ENCODE results near the gene APLN. TPM values are rescaled to one million over a fixed set of nuclear protein-coding genes. Genes with fewer than 3 reads are reported as not detected.

The APLN gene
- total RNA-seq, 1 donor from 2014 or later = 2.2 TPM

DNA sequence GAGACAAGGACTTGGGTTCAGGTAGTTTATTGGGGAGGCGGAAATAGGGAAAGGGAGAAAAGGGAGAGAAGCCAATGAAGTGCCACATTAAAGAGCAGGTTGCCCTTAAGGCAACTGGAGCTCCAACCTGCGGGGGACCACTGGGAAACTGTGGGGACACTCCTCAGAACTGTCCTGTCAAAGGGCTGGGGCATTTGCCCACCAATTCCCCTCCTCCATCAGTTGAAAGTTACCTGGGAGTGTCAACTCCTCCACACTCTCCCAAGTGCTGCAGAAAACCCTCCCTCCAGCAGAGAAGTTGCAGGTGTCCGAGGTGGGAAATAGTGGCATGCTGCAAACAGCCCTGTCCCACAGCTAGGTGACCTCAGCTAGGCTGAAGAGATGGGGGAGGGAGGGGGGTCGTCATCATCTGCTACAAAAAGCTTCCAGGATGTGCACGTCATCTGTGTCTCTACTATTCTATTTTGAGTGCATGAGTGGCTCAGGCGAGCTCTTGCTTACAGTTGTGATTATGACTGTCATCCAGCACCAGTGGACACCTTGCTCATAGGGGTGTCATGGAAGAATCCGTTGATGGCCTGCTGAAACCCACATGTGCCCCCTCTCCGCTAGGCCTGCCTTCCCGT is 42.6 kb upstream of the APLN start:
- no peak overlapping the region for H3K4me3 ChIP-seq
- H3K36me3 ChIP-seq = no peaks in the 10 kb centered on the region
- TF ChIP-seq, protein P1, sequence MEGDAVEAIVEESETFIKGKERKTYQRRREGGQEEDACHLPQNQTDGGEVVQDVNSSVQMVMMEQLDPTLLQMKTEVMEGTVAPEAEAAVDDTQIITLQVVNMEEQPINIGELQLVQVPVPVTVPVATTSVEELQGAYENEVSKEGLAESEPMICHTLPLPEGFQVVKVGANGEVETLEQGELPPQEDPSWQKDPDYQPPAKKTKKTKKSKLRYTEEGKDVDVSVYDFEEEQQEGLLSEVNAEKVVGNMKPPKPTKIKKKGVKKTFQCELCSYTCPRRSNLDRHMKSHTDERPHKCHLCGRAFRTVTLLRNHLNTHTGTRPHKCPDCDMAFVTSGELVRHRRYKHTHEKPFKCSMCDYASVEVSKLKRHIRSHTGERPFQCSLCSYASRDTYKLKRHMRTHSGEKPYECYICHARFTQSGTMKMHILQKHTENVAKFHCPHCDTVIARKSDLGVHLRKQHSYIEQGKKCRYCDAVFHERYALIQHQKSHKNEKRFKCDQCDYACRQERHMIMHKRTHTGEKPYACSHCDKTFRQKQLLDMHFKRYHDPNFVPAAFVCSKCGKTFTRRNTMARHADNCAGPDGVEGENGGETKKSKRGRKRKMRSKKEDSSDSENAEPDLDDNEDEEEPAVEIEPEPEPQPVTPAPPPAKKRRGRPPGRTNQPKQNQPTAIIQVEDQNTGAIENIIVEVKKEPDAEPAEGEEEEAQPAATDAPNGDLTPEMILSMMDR (IDR thresholded peaks at IDR 0.05) = no peak
- DNase-seq (ENCODE audit: low spot score in 2 of 2) = no peak
- H3K4me1 ChIP-seq = peaks cover 0 to 5% of the 10 kb centered on the region in 2 donors
- intact Hi-C loops (cut with DNase I) = no loop called here
- no peaks in the 10 kb centered on the region for H3K9me3 ChIP-seq
- H3K27ac ChIP-seq = no peak overlapping the region
- no peaks in the 10 kb centered on the region for H3K27me3 ChIP-seq

DNA sequence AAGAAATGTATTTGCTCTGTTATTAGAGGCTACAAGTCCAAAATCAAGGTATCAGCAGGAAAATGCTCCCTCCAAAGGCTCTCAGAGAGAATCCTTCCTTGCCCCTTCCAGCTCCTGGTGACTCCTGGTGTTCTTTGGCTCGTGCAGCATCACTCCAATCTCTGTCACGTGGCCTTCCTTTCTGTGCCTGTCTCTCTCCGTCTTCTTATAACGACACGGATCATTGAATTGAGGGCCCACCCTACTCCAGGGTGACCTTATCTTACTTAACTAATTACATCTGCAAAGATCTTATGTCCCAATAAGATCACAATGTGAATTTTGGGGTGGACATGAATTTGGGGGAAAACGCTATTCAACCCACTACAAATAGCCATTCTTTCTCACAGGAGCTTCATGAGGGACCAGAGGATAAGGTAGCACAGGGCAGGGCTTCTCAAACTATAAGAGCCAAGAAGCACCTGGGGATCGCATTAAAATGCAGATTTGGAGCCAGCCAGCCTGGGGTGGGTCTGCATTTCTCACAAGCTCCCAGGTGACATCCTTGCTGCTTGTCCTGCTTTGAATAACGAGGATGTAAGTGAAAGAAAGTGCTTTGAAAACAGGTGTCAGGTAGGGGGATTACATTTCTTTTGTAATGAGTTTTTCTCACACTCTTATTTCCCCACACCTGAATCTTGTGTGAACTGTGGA is 41.9 kb upstream of the APLN start:
- Histone ChIP-seq H3K27ac (no peak overlapping the region), H3K36me3 (no peaks in the 10 kb centered on the region), H3K9me3 (no peaks in the 10 kb centered on the region), H3K4me3 (no peak overlapping the region), H3K27me3 (no peaks in the 10 kb centered on the region), H3K4me1 (peaks cover 0 to 5% of the 10 kb centered on the region in 2 donors)
- DNase-seq (ENCODE audit: low spot score in 2 of 2) = no peak
- TF ChIP-seq, protein P1 (IDR thresholded peaks at IDR 0.05) = no peak
- intact Hi-C loops (cut with DNase I) = no loop called here

DNA sequence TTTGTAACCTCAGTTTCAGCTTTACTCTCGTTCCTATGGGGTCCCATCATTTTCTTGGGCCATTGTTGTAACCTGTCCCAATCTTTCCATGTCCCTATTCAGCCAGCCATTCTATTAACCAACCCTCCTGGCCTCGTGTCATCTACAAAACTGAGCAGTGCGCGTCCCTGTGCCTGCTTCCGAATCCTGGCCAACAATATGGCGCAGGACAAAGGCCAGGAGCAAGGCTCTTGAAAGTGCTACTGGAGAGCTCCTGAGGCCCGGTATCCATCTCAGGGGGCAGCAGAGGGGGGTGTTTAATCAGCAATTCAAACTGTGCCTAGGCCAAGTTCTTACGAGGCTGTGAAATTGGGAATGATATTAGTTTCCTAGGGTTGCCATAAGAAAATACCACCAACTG is 41.2 kb upstream of the APLN start:
- no peaks in the 10 kb centered on the region for H3K36me3 ChIP-seq
- TF ChIP-seq, protein P1 (IDR thresholded peaks at IDR 0.05) = no peak
- no peaks in the 10 kb centered on the region for H3K27me3 ChIP-seq
- no peak for DNase-seq (ENCODE audit: low spot score in 2 of 2)
- no peak overlapping the region for H3K27ac ChIP-seq
- H3K9me3 ChIP-seq = no peaks in the 10 kb centered on the region
- no peaks in the 10 kb centered on the region for H3K4me1 ChIP-seq
- H3K4me3 ChIP-seq = no peak overlapping the region
- intact Hi-C loops (cut with DNase I) = no loop called here

DNA sequence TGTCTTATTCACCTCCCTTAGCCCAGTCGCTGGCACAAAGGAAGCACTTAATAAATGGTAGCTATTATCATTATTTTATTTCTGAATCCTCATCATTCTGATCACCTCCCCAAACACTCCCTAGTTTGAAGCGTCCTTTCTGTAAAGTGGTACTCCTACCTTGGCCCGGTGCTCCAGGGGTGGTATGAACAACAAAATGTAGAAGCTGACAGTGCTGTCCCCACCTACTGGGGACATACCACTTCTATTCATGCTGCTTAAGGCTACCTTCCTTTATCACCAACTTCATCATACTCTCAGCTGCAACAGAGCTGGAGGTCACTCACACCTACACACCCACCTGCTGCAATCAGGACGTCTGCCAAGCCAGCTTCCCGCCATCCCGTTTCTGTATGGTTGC is 40.8 kb upstream of the APLN start:
- TF ChIP-seq, protein P1 (IDR thresholded peaks at IDR 0.05) = no peak
- H3K9me3 ChIP-seq = no peaks in the 10 kb centered on the region
- H3K27me3 ChIP-seq = no peaks in the 10 kb centered on the region
- peak in 1 of 2 donors; percentile 43 for DNase-seq (ENCODE audit: low spot score in 2 of 2)
- no peaks in the 10 kb centered on the region for H3K4me1 ChIP-seq
- intact Hi-C loops (cut with DNase I) = no loop called here
- H3K27ac ChIP-seq = no peak overlapping the region
- no peak overlapping the region for H3K4me3 ChIP-seq
- H3K36me3 ChIP-seq = no peaks in the 10 kb centered on the region

DNA sequence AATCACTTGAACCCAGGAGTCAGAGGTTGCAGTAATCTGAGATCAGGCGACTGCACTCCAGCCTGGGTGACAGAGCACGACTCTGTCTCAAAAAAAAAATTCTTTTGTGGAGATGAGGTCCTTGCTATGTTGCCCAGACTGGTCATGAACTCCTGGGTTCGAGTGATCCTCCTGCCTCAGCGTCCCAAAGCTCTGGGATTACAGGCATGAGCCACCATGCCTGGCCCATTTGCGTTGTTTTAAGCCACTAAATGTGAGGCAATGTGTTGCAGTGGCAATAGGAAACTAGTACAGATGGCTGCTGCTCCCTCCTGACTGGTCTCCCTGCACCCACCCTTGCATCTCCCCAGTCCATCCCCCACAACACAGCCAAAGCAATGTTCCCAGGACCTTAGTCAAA is 40.0 kb upstream of the APLN start:
- Histone ChIP-seq H3K27ac (no peak overlapping the region), H3K27me3 (no peaks in the 10 kb centered on the region), H3K4me1 (no peaks in the 10 kb centered on the region), H3K36me3 (no peaks in the 10 kb centered on the region), H3K9me3 (no peaks in the 10 kb centered on the region), H3K4me3 (no peak overlapping the region)
- no peak for DNase-seq (ENCODE audit: low spot score in 2 of 2)
- TF ChIP-seq, protein P1 (IDR thresholded peaks at IDR 0.05) = no peak
- intact Hi-C loops (cut with DNase I) = no loop called here

Data from ascending aorta (tissue), 2 donors.